D721Med (cell line): ENCODE measurements around the gene DNAJA4.

Experiments
- DNase-seq: peaks from one replicate; pipeline ENCODE4 v3.0.0; 2011; ENCODE audit warnings: low spot score; ENCODE audit not compliant: insufficient read length
- FAIRE-seq: peaks from 2 replicates; lab custom pipeline; 2011; peaks lifted over from hg19 to GRCh38; lab: Jason Lieb, UNC
- TF ChIP-seq, protein P1 (sequence below): IDR thresholded peaks from 2 replicates; pipeline ENCODE4 v1.5.1; 2012; ENCODE audit warnings: mild to moderate bottlenecking, control low read depth; ENCODE audit not compliant: insufficient read depth; ENCODE audit errors: missing control alignments

DNAJA4 gene

DNA sequence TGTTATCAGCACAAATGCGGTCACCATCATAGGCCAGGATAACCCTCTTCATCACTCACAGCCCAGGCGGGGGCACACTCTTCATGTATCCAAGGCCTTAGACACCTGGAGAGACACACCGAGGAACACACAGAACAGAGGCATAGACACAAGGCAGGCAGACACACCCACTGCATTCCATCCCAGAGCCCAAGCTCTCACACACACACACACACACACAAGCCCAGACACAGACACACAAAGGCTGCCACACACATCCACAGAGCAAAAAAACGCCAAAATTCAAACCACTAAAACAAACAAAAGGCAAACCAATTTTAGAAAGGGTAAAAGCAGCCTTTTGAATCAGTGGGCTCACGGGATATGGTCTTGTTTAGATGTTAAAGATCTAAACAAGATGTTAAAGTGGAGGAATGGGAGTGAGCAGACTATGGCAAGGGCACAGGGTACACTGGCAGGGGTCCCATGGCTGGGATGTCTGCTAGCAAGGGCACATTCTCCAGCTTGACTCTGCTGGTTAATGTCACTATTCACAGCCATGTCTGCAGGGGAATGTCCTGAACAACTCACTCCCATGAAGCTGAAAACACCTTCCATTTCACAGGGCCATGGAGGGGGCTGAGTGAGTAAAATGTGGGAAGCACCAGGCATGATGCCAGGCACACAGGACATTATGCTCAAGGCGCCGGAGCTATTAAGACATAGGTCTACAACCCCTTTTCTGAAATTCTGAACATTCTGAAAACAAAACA is 60.9 kb downstream of the DNAJA4 start:
- DNase-seq, result no peak
- TF ChIP-seq, protein P1, sequence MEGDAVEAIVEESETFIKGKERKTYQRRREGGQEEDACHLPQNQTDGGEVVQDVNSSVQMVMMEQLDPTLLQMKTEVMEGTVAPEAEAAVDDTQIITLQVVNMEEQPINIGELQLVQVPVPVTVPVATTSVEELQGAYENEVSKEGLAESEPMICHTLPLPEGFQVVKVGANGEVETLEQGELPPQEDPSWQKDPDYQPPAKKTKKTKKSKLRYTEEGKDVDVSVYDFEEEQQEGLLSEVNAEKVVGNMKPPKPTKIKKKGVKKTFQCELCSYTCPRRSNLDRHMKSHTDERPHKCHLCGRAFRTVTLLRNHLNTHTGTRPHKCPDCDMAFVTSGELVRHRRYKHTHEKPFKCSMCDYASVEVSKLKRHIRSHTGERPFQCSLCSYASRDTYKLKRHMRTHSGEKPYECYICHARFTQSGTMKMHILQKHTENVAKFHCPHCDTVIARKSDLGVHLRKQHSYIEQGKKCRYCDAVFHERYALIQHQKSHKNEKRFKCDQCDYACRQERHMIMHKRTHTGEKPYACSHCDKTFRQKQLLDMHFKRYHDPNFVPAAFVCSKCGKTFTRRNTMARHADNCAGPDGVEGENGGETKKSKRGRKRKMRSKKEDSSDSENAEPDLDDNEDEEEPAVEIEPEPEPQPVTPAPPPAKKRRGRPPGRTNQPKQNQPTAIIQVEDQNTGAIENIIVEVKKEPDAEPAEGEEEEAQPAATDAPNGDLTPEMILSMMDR, result no peak
- no peak for FAIRE-seq

DNA sequence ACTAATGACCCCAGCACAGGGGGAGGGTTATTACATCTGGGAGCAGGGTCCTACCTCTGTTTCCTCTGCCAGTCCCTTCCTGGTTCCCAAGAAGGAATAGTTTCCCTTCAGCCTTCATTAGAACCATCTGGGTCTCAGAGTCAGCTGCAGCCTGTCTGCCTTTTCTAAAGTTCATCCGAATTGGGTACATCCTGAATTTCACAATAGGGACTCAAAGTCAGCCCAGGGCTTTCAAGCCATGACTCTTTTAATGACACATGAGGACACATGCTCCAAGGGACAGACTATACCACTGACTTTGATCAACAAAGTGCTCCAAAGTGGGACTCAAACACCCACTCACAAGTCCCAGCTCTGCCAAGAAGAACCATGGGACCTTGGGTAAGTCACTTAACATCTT is 63.1 kb downstream of the DNAJA4 start:
- no peak for FAIRE-seq
- no peak for DNase-seq
- TF ChIP-seq, protein P1, result no peak

DNA sequence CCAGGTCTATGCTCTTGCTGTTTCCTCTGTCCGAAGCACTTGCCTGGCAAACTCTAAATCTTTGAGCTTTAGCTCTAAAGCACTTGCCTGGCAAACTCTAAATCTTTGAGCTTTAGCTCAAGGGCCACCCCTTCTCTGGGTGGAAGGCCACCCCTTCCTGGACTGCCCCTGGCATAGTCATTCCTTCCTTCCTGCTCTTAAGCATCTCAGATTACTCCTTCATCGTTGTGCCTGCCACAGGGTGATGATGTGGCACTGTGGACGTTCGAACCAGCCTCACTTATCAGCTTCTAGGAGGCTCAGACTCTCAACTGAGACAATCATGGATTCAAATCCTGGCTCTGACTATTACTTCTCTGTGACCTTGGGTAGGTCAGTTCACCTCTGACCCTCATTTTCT is 65.3 kb downstream of the DNAJA4 start:
- TF ChIP-seq, protein P1, result no peak
- FAIRE-seq (no peak), DNase-seq (no peak)
